ENCODE measurements around the gene HEXB. TPM values are rescaled to one million over a fixed set of nuclear protein-coding genes. Genes with fewer than 3 reads are reported as not detected.

HEXB gene
- total and polyA plus RNA-seq, 2 donors (not counting 3 experiments of a cell fraction or from before 2014, with no cell fraction given), result 128 to 182 TPM

GRCh38 chr5:74693191-74693590, 8.2 kb downstream of the HEXB start:
- no peaks in the 10 kb centered on the region for H3K9me1 ChIP-seq (replicated peaks; ENCODE audit: control insufficient read depth, extremely low read depth, insufficient read depth, low read length)

More at GRCh38 chr5:74693191-74693590, 8.2 kb downstream of the HEXB start:
- Histone ChIP-seq H3K4me3 (replicated peaks in 1 of 3; ENCODE audit: insufficient read depth in 1 of 3, low read depth in 1 of 3, low read length in 3 of 3) (no peak overlapping the region), H3K4me2 (ENCODE audit: insufficient read depth, low read length) (no peak overlapping the region), H3K79me2 (ENCODE audit: control insufficient read depth, insufficient read depth, low read length) (no peaks in the 10 kb centered on the region), H3K9me3 (replicated peaks; ENCODE audit: control insufficient read depth, insufficient read depth, low read length) (no peaks in the 10 kb centered on the region), H3K9ac (replicated peaks; ENCODE audit: extremely low read depth, insufficient read depth, low read length) (no peak overlapping the region), H4K20me1 (replicated peaks; ENCODE audit: control insufficient read depth, extremely low read depth, insufficient read depth, low read length) (no peaks in the 10 kb centered on the region), H3K27me3 (ENCODE audit: control insufficient read depth in 2 of 2, insufficient read depth in 2 of 2, low read length in 2 of 2) (no peaks in the 10 kb centered on the region), H2AFZ (ENCODE audit: low read depth, low read length) (no peak overlapping the region), H3K27ac (ENCODE audit: insufficient read depth, low read depth, low read length) (no peak overlapping the region), H3K4me1 (ENCODE audit: control insufficient read depth, extremely low read depth, insufficient read depth, low read length) (no peaks in the 10 kb centered on the region), H3K36me3 (ENCODE audit: control insufficient read depth in 2 of 2, extremely low read depth in 1 of 2, insufficient read depth in 2 of 2, low read length in 2 of 2) (peaks cover 7 to 10% of the 10 kb centered on the region in 2 experiments)
- FAIRE-seq (no peak), DNase-seq (ENCODE audit: low read depth, low spot score) (no peak)
- no TSS peak for BruUV-seq (replicated peaks)
- TF ChIP-seq EZH2 (IDR thresholded peaks at IDR 0.05; ENCODE audit: borderline replicate concordance, low read depth, low read length, severe bottlenecking), result no peak
- no peak for TF ChIP-seq GATA2 (IDR thresholded peaks at IDR 0.05; ENCODE audit: insufficient read depth, insufficient read length, low read depth, low read length)
- no peak for TF ChIP-seq POLR2AphosphoS5 (IDR thresholded peaks at IDR 0.05; ENCODE audit: insufficient read depth, low read depth, low read length)
- TF ChIP-seq MYC (IDR thresholded peaks at IDR 0.05; ENCODE audit: low read depth, low read length), result no peak
- TF ChIP-seq FOS (IDR thresholded peaks at IDR 0.05; ENCODE audit: borderline replicate concordance, insufficient read depth, low read length), result no peak
- TF ChIP-seq JUN (IDR thresholded peaks at IDR 0.05; ENCODE audit: borderline replicate concordance, insufficient read depth, insufficient read length, low read depth), result no peak
- TF ChIP-seq CTCF (IDR thresholded peaks at IDR 0.05; ENCODE audit: extremely low read depth in 1 of 2, insufficient read depth in 1 of 2, low read depth in 1 of 2, low read length in 2 of 2), result no peak
- no peak for TF ChIP-seq MAX (IDR thresholded peaks at IDR 0.05; ENCODE audit: insufficient read depth, insufficient read length)
- TF ChIP-seq POLR2A (IDR thresholded peaks at IDR 0.05; ENCODE audit: low read depth, low read length), result no peak
- POLR2A ChIA-PET, result no interaction called here
- CTCF ChIA-PET, result no interaction called here
- dilution Hi-C loops (cut with MboI; ENCODE audit: extremely low pct_ligation_motif_present, low sequenced_read_pairs) (no loop called here), intact Hi-C loops (cut with micrococcal nuclease) (no loop called here)
